Activated B cell treated with CpG ODN at 0.5 μM for 24 hours (primary cell): ENCODE measurements around the gene LIN52. TPM values are rescaled to one million over a fixed set of nuclear protein-coding genes. Genes with fewer than 3 reads are reported as not detected.
A peak's percentile ranks its signal among the peaks of the same experiment; 100 is the strongest.

Source experiments
- ATAC-seq: fragments of 200-7000 bp; cut with Tn5 transposase; one replicate; pipeline ENCODE4 v1.10.0; 2021; ENCODE audit warnings: low read depth, mild to moderate bottlenecking, moderate library complexity
- CTCF ChIA-PET: fragments of 350-600 bp; sonication (Branson Sonifier 250); formaldehyde crosslinking; loops from one replicate; lab custom pipeline; 2021; ENCODE audit warnings: antibody characterized with exemption; lab: Charles Lee
- POLR2A ChIA-PET: fragments of 350-600 bp; sonication (Branson Sonifier 250); formaldehyde crosslinking; loops from one replicate; lab custom pipeline; 2021; ENCODE audit warnings: antibody characterized with exemption; lab: Charles Lee
- DNase-seq: peaks from one replicate; pipeline ENCODE4 v3.0.0; 2022
- H3K27ac Mint-ChIP-seq: one replicate; pipeline ENCODE4 v1.8.0; 2020; ENCODE audit warnings: mixed read lengths
- H3K27me3 Mint-ChIP-seq: one replicate; pipeline ENCODE4 v1.8.0; 2021; ENCODE audit warnings: mixed read lengths
- H3K36me3 Mint-ChIP-seq: one replicate; pipeline ENCODE4 v1.8.0; 2021; ENCODE audit warnings: low read depth, mixed read lengths
- H3K4me1 Mint-ChIP-seq: one replicate; pipeline ENCODE4 v1.8.0; 2021; ENCODE audit warnings: mixed read lengths
- H3K4me3 Mint-ChIP-seq: one replicate; pipeline ENCODE4 v1.8.0; 2020; ENCODE audit warnings: mild to moderate bottlenecking, mixed read lengths
- H3K9me3 Mint-ChIP-seq: one replicate; pipeline ENCODE4 v1.8.0; 2020; ENCODE audit warnings: mixed read lengths
- CTCF ChIP-seq: fragments of 200-600 bp; IDR thresholded peaks from one replicate; pipeline ENCODE4 v1.8.0; 2022; ENCODE audit warnings: antibody characterized with exemption, mild to moderate bottlenecking
- intact Hi-C: fragments of 100-400 bp; cut with micrococcal nuclease; formaldehyde crosslinking; loops from one replicate; pipeline ENCODE4 v1.15.1; 2024
- total RNA-seq: library from RNA; stranded (reverse); gene quantifications from 2 replicates; pipeline ENCODE4 v1.2.3, GENCODE V29; 2022

LIN52 gene
- total RNA-seq, 1 donor from 2014 or later = 12.4 TPM

- H3K4me1 Mint-ChIP-seq = peaks cover 31% of the 10 kb centered on the region
- DNase-seq (no peak), ATAC-seq (no peak)
- no peak for TF ChIP-seq CTCF
- no peaks in the 10 kb centered on the region for H3K9me3 Mint-ChIP-seq
- no peak overlapping the region for H3K27ac Mint-ChIP-seq
- ChIA-PET POLR2A (interaction anchor here (0.6 kb wide), 2 partner anchors 323 to 495 kb away, joined by 3 read pairs; no protein-coding TSS in a partner anchor), CTCF (no interaction called here)
- intact Hi-C loops = loop anchor here (5.0 to 10.0 kb wide), 3 partner anchors 229 to 944 kb away; partner anchors contain the start of genes LTBP2, PSEN1 and PTGR2
- H3K27me3 Mint-ChIP-seq = no peaks in the 10 kb centered on the region
- peaks cover 18% of the 10 kb centered on the region for H3K36me3 Mint-ChIP-seq
- H3K4me3 Mint-ChIP-seq = no peak overlapping the region
These were observed 3.3 kb upstream of the LIN52 start for GRCh38 chr14:74081491-74081890.

DNA sequence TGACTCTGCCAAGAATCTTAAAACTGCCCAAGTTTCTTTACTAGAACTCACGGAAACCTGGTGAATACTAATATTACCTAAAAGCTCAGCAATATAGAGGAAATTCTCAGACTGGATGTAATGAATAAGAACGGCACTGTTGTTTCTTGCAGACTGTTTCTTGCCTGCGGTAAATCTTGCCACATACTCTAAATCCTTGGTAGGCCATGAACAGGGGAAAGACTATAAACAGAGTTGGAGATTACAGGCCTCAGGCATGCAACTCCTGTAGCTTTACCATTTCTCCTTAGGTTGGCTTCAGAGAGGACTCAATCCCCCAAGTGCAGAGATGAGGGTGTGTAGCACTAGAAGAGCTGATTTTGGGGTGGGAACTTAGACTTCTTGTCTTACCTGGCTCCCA, 1.6 kb upstream of the LIN52 start:
- intact Hi-C loops = loop anchor here (5.0 to 10.0 kb wide), 3 partner anchors 231 to 946 kb away; partner anchors contain the start of genes LTBP2, PSEN1 and PTGR2

DNA sequence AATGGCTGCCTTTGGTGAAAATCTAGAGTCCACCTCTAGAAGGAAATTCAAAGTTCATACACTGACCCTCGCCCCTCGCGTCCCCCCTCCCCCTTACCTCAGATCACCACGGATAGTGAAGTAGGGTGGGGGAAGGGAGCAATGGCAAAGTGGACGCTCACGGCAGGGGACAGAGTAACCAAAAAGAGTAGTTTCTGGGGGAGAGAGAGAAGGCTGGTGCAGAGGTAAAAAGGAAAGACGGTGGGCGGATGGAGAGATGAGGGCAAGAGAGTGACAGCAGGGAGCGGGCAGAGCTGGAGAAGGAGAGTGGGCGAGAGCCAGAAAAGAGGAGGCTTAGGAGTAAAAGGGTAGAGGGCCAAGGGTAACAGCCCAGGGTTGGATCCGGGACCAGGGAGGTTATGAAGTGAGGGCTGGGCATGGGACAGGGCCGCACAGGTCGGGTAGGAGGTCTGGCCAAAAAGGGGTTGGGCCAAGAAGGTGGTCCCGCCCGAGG, 926 bp upstream of the LIN52 start:
- Mint-ChIP-seq H3K27me3 (no peaks in the 10 kb centered on the region), H3K27ac (peak overlapping the region; percentile 93), H3K36me3 (peaks cover 18% of the 10 kb centered on the region), H3K9me3 (no peaks in the 10 kb centered on the region), H3K4me1 (peaks cover 34% of the 10 kb centered on the region), H3K4me3 (peak overlapping the region; percentile 99)
- intact Hi-C loops = loop anchor here (1.0 to 10.0 kb wide), 10 partner anchors 65 to 1057 kb away; partner anchors contain the start of genes BBOF1, COQ6, DNAL1 and ENTPD5
- CTCF ChIA-PET = no interaction called here
- POLR2A ChIA-PET = no interaction called here
- ATAC-seq (peak; percentile 0), DNase-seq (no peak)
- no peak for TF ChIP-seq CTCF

More for the DNA sequence above, 1.6 kb upstream of the LIN52 start:
- Mint-ChIP-seq H3K9me3 (no peaks in the 10 kb centered on the region), H3K36me3 (peaks cover 18% of the 10 kb centered on the region), H3K27ac (no peak overlapping the region), H3K4me3 (peak overlapping the region; percentile 99), H3K4me1 (peaks cover 34% of the 10 kb centered on the region), H3K27me3 (no peaks in the 10 kb centered on the region)
- DNase-seq = no peak
- TF ChIP-seq CTCF = no peak
- POLR2A ChIA-PET = no interaction called here
- ATAC-seq = no peak
- CTCF ChIA-PET = no interaction called here

GRCh38 chr14:74085047-74085637, 386 bp downstream of the LIN52 start:
- intact Hi-C loops = loop anchor here (2.0 to 10.0 kb wide), 2 partner anchors 440 to 530 kb away; partner anchors contain the start of genes DNAL1 and LTBP2
- peak overlapping the region; percentile 99 for H3K4me3 Mint-ChIP-seq
- no peaks in the 10 kb centered on the region for H3K27me3 Mint-ChIP-seq
- H3K9me3 Mint-ChIP-seq = no peaks in the 10 kb centered on the region
- H3K36me3 Mint-ChIP-seq = peaks cover 18% of the 10 kb centered on the region
- ATAC-seq (no peak), DNase-seq (no peak)
- ChIA-PET CTCF (no interaction called here), POLR2A (interaction anchor here (0.6 to 1.2 kb wide), 4 partner anchors 172 to 1027 kb away, joined by 3 to 10 read pairs (median 3); partner anchors contain the start of genes RBM25 and RIOX1)
- TF ChIP-seq CTCF = no peak
- H3K27ac Mint-ChIP-seq = peak overlapping the region; percentile 93
- H3K4me1 Mint-ChIP-seq = peaks cover 37% of the 10 kb centered on the region

- TF ChIP-seq CTCF = no peak
- ChIA-PET CTCF (no interaction called here), POLR2A (interaction anchor here (1.2 kb wide), 1 partner anchor 171 kb away, joined by 10 read pairs; no protein-coding TSS in a partner anchor)
- no peaks in the 10 kb centered on the region for H3K9me3 Mint-ChIP-seq
- DNase-seq (no peak), ATAC-seq (no peak)
- H3K36me3 Mint-ChIP-seq = peaks cover 21% of the 10 kb centered on the region
- no peaks in the 10 kb centered on the region for H3K27me3 Mint-ChIP-seq
- H3K27ac Mint-ChIP-seq = peak overlapping the region; percentile 93
- H3K4me1 Mint-ChIP-seq = peaks cover 37% of the 10 kb centered on the region
- peak overlapping the region; percentile 99 for H3K4me3 Mint-ChIP-seq
- intact Hi-C loops = loop anchor here (2.0 to 10.0 kb wide), 2 partner anchors 441 to 529 kb away; partner anchors contain the start of genes DNAL1 and LTBP2
These were observed 1.1 kb downstream of the LIN52 start for GRCh38 chr14:74085828-74086227.
